ENCODE measurements around the gene ACIN1.

ACIN1 gene

GRCh38 chr14:23076785-23077408 is 18.0 kb downstream of the ACIN1 start:
- no peak for DNase-seq

DNA sequence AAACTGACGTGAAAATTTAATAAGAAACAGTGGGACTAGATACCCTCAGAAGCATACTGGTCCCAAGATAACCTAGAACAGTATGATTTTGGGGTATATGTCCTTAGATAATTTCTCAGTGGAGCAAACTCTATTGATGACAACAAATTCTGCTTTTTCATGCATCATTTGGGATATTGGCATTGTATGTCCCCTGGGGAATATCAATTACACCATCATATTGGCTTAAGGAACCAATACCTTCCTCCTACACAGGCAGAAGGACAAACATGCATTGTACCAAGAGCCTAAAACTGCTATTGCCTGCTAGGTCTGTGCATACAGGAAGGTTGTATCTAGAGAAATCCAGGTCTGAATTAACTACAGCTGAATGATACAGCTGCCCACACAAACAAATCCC is 20.0 kb downstream of the ACIN1 start:
- DNase-seq: no peak

DNA sequence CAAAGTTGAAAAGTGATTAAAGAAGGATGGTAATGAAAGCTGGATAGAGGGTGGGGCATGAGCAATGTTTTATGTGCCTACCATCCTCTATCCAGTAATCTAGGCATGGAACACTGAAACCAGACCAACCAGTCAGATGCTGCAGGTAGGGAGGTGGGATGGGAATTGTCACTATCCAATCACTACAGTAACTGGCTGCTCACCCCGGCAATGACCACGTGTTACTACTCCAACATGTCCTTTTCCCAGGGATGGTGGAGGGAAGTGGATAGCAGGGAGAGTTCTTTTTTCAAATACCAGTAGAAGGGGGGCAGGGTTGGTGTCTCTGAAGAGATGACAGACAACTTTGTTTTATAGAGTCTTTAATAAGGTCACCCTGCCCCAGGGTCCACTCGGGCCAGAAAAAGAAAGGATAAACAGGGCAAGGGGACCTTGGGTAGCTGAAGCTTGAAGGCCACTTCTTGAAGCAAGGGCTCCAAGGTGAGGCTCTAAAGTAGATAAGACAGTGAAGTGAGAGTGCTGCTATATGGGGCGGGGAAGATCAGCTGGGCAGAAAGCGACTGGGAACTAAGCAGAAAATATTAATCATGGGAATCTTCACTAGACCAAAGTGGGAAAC is 22.9 kb downstream of the ACIN1 start:
- DNase-seq: no peak

GRCh38 chr14:23071244-23071920 is 23.6 kb downstream of the ACIN1 start:
- no peak for DNase-seq

GRCh38 chr14:23070262-23071129 is 24.4 kb downstream of the ACIN1 start:
- DNase-seq: no peak

GRCh38 chr14:23069413-23069806 is 25.5 kb downstream of the ACIN1 start:
- DNase-seq: no peak

GRCh38 chr14:23068789-23069412 is 26.0 kb downstream of the ACIN1 start:
- no peak for DNase-seq

DNA sequence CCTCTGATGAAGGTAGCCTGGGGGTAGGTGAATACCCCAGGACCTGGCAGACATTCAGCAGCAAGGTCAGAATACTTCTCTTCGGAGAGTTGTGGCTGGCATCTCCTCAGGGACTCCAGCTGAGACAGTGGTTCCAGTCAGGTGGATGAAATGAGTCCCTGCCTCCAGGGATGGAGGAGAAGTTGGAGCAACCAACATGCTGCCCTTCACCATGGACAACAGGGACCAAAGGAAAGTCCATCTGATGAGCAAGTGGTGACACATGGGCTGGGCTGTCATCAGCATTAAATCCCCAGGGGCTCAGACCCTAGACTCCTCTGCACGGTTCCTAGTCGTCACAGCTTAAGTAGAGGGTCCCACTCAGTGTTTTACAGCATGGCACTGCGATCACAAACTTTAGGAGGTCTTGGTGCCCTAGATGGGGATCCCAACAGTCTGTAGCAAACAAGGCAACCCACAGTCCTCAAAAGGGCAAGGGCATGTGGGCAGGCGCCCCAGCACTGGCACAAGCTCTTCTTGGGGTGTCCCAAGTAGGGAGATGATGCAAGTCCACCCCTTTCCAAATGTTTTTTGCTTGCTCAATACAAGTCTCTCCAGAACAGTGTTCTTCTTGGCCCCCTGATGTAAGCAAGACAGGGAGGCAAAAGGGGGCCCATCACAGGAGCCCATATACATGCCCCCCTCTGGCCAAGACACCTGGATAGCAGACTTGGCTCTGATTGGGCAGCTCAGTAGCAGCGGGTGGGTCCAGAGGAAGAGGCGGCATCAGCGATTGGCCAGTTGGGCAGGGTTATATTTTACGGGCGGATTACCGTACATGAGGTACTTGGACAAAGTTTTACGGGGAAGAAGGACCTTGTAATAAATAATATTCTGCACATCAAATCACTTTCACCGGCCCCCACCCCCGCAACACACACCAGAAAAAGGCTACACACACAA is 26.8 kb downstream of the ACIN1 start:
- DNase-seq: no peak

DNA sequence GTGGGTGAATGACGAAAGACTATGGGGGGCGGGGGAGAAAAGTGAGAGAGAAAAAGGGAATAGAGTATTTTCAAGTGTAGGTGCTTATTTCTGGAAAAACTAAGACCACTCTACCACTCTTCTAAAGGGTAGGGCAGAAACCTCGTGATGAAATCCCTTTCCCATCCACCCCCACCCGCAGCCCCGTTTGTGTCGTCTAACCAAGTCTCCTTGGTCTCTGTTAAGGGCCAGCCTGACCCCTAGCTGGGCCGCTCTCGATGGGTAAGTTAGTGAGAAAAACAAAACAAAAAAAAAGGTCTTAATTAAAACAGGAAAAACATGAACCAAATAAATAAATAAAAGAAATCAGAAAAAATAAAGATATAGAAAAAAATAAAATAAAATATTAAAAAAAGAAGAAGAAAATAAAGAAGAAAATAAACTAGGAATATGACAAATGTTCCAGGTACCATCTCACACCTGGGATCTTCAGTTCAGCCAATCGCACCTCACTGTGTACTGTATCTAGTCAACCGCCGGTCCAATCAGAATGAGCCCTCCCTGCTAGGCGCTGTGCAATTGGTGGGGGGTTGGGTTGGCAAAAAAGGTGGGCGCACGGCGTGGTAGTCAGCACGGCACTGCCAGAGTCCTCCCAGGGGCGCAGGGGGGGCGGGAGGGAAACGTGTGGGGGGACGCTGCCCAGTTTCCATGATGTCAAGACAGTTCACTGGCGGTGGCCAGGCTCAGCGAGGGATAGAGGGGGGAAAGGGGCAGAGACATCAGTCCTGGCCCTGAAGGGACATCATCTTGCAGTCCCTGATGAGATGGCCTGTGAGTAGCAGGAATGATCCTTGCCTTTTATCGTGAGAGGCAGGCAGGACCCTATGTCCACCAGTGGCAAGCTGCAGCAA is 27.8 kb downstream of the ACIN1 start:
- DNase-seq: no peak

GRCh38 chr14:23066368-23066767 is 28.6 kb downstream of the ACIN1 start:
- no peak for DNase-seq

- no peak for DNase-seq
Observed at GRCh38 chr14:23063601-23064000, 31.3 kb downstream of the ACIN1 start.

GRCh38 chr14:23062002-23062401 is 32.9 kb downstream of the ACIN1 start:
- DNase-seq: no peak

GRCh38 chr14:23060536-23061260 is 34.2 kb downstream of the ACIN1 start:
- no peak for DNase-seq

DNA sequence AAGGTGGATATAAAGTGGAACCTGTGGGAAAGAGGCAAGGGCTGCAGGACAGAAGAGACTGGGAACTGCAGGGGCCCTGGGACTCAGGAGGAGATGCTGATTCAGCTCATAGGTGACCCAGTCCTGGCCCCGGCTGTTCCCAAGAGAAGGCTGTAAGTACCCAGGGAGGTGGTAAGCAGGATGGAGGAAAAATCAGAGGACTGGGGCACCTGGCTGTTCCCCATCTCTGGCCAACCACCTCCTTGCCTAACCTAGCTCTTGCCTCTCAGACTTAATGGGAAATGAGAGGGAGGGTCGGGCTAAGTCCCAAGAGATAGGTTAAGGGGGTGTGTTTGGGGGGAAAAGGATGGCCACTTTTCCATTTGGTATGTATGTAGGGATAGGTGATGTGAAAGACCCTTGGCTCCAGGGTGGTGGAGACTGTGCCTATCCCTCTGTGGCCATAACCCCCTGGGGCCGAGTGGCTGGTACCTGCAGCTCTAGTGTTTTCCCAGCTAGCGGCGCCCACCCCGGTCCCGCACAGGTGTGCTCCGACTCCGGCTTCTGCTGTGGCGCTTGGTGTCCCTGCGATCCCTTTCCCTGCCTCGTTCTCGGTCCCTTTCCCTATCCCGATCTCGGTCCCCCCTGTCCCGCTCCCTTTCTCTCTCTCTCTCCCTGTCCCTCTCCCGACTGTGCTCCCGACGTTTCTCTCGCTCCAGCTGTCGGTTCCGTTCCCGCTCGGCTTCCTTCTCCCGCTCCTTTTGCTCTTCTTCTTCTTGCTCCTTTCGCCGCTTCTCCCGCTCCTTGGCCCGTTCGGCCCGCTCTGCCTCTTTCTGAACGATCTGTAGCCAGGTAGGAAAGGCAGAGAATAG is 36.1 kb downstream of the ACIN1 start:
- DNase-seq: no peak

GRCh38 chr14:23057757-23058653 is 36.9 kb downstream of the ACIN1 start:
- no peak for DNase-seq

DNA sequence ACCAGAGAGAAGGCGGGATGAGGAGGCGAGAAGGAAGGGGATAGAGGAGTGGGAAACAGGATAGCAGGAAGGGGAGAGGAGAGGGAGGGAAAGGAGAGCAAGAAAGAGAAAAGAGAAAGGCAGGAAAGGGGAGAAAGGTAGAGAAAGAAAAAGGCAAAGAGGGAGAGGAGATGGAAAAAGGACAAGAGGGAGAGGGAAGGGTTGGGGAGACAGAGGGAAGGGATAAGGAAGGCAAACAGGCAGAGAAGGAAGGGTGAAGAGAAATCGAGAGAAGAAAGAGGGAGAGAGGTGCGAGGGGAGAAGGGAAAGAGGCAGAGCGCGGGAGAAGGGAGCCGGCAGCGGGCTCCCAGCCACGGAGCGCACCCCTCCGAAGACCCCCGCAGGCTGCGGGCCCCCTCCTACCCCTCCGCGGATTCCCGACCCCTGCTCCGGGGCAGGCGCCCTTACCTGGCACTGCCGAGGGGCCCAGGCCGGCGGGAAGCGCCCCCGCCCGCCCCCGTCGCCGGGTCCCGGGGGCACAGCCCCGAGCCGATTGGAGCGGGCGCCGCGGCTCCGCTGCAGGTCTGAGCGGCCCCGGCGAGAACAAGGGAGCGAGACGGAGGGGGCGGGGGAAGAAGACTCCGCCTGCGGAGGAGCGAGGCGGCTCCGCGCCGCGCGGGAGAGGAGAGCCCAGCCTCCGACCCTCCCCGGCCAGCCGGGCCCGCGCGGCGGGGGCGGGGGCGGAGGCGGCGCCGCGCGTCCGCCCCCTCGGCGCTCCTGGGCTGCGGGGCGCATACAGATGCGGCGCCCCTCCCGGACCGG is 37.8 kb downstream of the ACIN1 start, which contains the start of gene CDH24:
Gene CDH24 (minus strand): TSS at position 565 of the 801 bp plus-strand sequence. CDS start 1,787 bp downstream, outside the sequence.
- no peak for DNase-seq

Measured in stimulated activated naive CD4-positive, alpha-beta T cell (primary cell).